ENCODE results near the gene EXPH5. TPM values are rescaled to one million over a fixed set of nuclear protein-coding genes. Genes with fewer than 3 reads are reported as not detected.
A peak's percentile ranks its signal among the peaks of the same experiment; 100 is the strongest.

EXPH5 gene
- total RNA-seq, 1 donor = 0.72 TPM

GRCh38 chr11:108618529-108618928 is 25.0 kb upstream of the EXPH5 start:
- TF ChIP-seq CTCF (IDR thresholded peaks at IDR 0.05; ENCODE audit: insufficient read depth, low read length) = no peak
- H3K4me3 ChIP-seq (ENCODE audit: low read depth, low read length) = no peak overlapping the region
- no peak for DNase-seq (ENCODE audit: low read depth)

- TF ChIP-seq CTCF (IDR thresholded peaks at IDR 0.05; ENCODE audit: insufficient read depth, low read length) = no peak
- no peak overlapping the region for H3K4me3 ChIP-seq (ENCODE audit: low read depth, low read length)
- no peak for DNase-seq (ENCODE audit: low read depth)
Observed at GRCh38 chr11:108617055-108617454, 23.5 kb upstream of the EXPH5 start.

GRCh38 chr11:108616549-108616948 is 23.0 kb upstream of the EXPH5 start:
- DNase-seq (ENCODE audit: low read depth) = peak; percentile 87
- no peak overlapping the region for H3K4me3 ChIP-seq (ENCODE audit: low read depth, low read length)
- no peak for TF ChIP-seq CTCF (IDR thresholded peaks at IDR 0.05; ENCODE audit: insufficient read depth, low read length)

- DNase-seq (ENCODE audit: low read depth) = no peak
- no peak for TF ChIP-seq CTCF (IDR thresholded peaks at IDR 0.05; ENCODE audit: insufficient read depth, low read length)
- no peak overlapping the region for H3K4me3 ChIP-seq (ENCODE audit: low read depth, low read length)
Observed at GRCh38 chr11:108614086-108614485, 20.5 kb upstream of the EXPH5 start.

- DNase-seq (ENCODE audit: low read depth) = peak; percentile 48
- no peak for TF ChIP-seq CTCF (IDR thresholded peaks at IDR 0.05; ENCODE audit: insufficient read depth, low read length)
- no peak overlapping the region for H3K4me3 ChIP-seq (ENCODE audit: low read depth, low read length)
Observed at GRCh38 chr11:108609682-108610081, 16.1 kb upstream of the EXPH5 start.

GRCh38 chr11:108608548-108608947 is 15.0 kb upstream of the EXPH5 start:
- DNase-seq (ENCODE audit: low read depth) = no peak
- no peak overlapping the region for H3K4me3 ChIP-seq (ENCODE audit: low read depth, low read length)
- TF ChIP-seq CTCF (IDR thresholded peaks at IDR 0.05; ENCODE audit: insufficient read depth, low read length) = no peak

GRCh38 chr11:108606495-108607160 is 13.1 kb upstream of the EXPH5 start:
- no peak for TF ChIP-seq CTCF (IDR thresholded peaks at IDR 0.05; ENCODE audit: insufficient read depth, low read length)
- DNase-seq (ENCODE audit: low read depth) = no peak

More at GRCh38 chr11:108606495-108607160, 13.1 kb upstream of the EXPH5 start:
- H3K4me3 ChIP-seq (ENCODE audit: low read depth, low read length) = no peak overlapping the region
